GM18517 (cell line): ENCODE measurements around the gene ACSM2A.
"Not testable (repeated sequence)": the region's sequence is repeated elsewhere in the genome, so short reads cannot be mapped to it uniquely, and the experiment has no call there.

Source experiments
- ATAC-seq: cut with Tn5 transposase; IDR thresholded peaks from one replicate; pipeline ENCODE4 v1.9.1; 2021; ENCODE audit warnings: mild to moderate bottlenecking, moderate library complexity; ENCODE audit not compliant: unreplicated experiment

The ACSM2A gene

GRCh38 chr16:20451364-20451763 is at the start of gene ACSM2A:
Gene ACSM2A (plus strand): TSS chr16:20451521. CDS start chr16:20460115, 8,594 bp downstream.
- not testable (repeated sequence) for ATAC-seq

- no peak for ATAC-seq
These were observed 48.7 kb upstream of the ACSM2A start for GRCh38 chr16:20402651-20403050.

GRCh38 chr16:20404637-20405036 is 46.7 kb upstream of the ACSM2A start, which contains the start of gene PDILT:
Gene PDILT (minus strand): TSS chr16:20404737. CDS start chr16:20399300, 5,437 bp downstream.
- no peak for ATAC-seq

- no peak for ATAC-seq
These were observed 41.8 kb upstream of the ACSM2A start, which contains the start of gene ACSM5 for GRCh38 chr16:20409398-20410120. Gene ACSM5 (plus strand): TSS chr16:20409534. CDS start chr16:20411485, 1,951 bp downstream.

- ATAC-seq, result no peak
These were observed 41.1 kb upstream of the ACSM2A start for GRCh38 chr16:20410121-20410723.

GRCh38 chr16:20411055-20411454 is 40.3 kb upstream of the ACSM2A start:
- no peak for ATAC-seq

GRCh38 chr16:20415541-20415940 is 35.8 kb upstream of the ACSM2A start:
- no peak for ATAC-seq

GRCh38 chr16:20419093-20419492 is 32.2 kb upstream of the ACSM2A start:
- ATAC-seq, result not testable (repeated sequence)

- not testable (repeated sequence) for ATAC-seq
These were observed 29.6 kb upstream of the ACSM2A start for GRCh38 chr16:20421748-20422147.

- ATAC-seq, result not testable (repeated sequence)
These were observed 27.6 kb upstream of the ACSM2A start for GRCh38 chr16:20423772-20424128.

GRCh38 chr16:20424129-20424866 is 27.0 kb upstream of the ACSM2A start:
- no peak for ATAC-seq

GRCh38 chr16:20427401-20427797 is 23.9 kb upstream of the ACSM2A start:
- not testable (repeated sequence) for ATAC-seq

GRCh38 chr16:20429499-20429898 is 21.8 kb upstream of the ACSM2A start:
- ATAC-seq, result not testable (repeated sequence)

- ATAC-seq, result not testable (repeated sequence)
These were observed 20.8 kb upstream of the ACSM2A start for GRCh38 chr16:20430480-20430879.

GRCh38 chr16:20430948-20431347 is 20.4 kb upstream of the ACSM2A start:
- ATAC-seq, result no peak

GRCh38 chr16:20438950-20439349 is 12.4 kb upstream of the ACSM2A start:
- ATAC-seq, result not testable (repeated sequence)

- not testable (repeated sequence) for ATAC-seq
These were observed 11.5 kb upstream of the ACSM2A start for GRCh38 chr16:20439820-20440231.

- ATAC-seq, result not testable (repeated sequence)
These were observed 10.6 kb upstream of the ACSM2A start for GRCh38 chr16:20440731-20441130.

GRCh38 chr16:20441191-20441590 is 10.1 kb upstream of the ACSM2A start:
- ATAC-seq, result no peak

GRCh38 chr16:20441859-20442258 is 9.5 kb upstream of the ACSM2A start:
- not testable (repeated sequence) for ATAC-seq

GRCh38 chr16:20446652-20447393 is 4.5 kb upstream of the ACSM2A start:
- not testable (repeated sequence) for ATAC-seq
